GM21390 (cell line): ENCODE measurements around the gene KRT27.

Source experiments
- ATAC-seq: cut with Tn5 transposase; IDR thresholded peaks from one replicate; pipeline ENCODE4 v1.9.1; 2021; ENCODE audit not compliant: unreplicated experiment

KRT27 gene

DNA sequence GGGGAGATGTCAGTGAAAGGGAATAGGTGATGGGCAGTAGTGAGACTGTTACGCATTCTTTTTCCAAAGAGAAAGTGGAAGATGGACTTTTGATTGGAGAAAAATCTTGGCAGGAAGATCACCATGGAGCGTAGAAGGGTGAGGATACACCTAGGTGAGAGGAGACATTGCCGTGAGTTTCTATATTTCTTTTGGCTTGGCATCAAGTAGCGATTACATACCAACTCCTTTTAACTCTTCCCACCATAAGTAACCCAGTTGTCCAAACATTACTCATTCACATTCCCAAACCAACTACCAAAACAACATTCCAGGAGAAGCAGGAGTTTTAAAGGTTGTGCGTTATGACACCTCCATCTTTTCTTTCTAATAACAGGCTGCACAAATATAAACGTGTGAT lies 28.1 kb upstream of the KRT27 start:
- no peak for ATAC-seq

GRCh38 chr17:40809721-40810421 lies 27.5 kb upstream of the KRT27 start:
- no peak for ATAC-seq

DNA sequence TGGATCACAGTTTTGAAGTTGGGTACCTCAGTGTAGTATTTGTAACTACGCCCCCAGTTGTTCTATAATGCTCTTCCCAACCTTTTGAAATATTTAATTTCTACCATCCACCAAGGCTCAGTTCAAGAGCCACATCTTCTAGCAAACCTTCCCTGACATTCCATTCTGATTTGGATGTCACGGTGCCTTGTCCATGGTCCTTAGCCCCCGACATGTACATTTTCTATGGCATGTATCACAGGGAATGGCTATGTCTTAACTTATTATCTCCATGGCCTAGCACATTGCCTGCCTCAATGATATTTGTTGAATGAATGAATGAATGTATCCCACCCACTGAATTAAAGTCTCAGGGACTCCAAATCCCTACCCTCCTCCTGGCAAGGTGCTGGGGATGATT lies 23.8 kb upstream of the KRT27 start:
- ATAC-seq: no peak

- ATAC-seq: no peak
Measured at GRCh38 chr17:40803617-40804082, 21.3 kb upstream of the KRT27 start.

- ATAC-seq: no peak
Measured at GRCh38 chr17:40801157-40801556, 18.8 kb upstream of the KRT27 start.

DNA sequence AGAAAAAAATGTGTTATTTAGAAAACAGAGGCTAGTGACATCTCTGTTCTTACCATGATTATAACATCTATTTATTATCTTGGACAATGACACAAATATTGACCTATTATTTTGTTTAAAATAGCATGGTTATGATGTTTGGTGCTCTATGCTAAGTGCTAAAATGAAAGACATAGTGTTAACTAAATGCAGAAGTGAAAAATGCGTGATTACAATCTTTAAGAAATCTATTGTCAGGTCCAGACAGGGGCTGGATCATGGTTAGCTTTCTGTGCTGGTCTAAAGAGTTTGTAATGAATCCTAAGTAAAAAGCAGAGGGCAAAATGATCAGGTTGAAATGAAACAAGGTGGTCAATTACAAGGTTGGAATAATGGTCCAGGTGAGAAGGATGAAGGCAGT lies 18.0 kb upstream of the KRT27 start:
- no peak for ATAC-seq

- no peak for ATAC-seq
Measured at GRCh38 chr17:40799859-40800258, 17.5 kb upstream of the KRT27 start, which contains the start of gene KRT28. Gene KRT28 (minus strand): TSS chr17:40799959. CDS start chr17:40799893, 66 bp downstream.

- no peak for ATAC-seq
Measured at GRCh38 chr17:40796846-40797245, 14.5 kb upstream of the KRT27 start.

GRCh38 chr17:40795019-40795667 lies 12.8 kb upstream of the KRT27 start:
- no peak for ATAC-seq

DNA sequence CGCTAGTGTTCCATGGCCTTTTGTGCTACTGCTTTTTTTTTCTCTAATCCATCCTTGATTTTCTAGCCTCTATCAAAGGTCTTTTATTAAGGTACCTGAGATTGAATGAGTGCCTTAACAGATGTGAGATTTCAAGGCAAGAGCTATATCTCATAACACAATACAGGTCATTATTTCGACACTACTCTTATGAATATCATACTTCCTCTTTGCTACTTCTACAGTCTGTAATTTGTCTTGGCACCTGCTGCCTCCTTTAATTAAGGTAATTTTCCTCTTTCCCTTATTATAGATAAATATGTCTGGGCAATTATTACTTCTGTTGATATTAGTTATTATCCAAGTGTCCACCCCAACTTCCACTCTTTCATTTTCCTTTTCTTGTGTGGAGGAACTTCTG lies 12.1 kb upstream of the KRT27 start:
- ATAC-seq: no peak

DNA sequence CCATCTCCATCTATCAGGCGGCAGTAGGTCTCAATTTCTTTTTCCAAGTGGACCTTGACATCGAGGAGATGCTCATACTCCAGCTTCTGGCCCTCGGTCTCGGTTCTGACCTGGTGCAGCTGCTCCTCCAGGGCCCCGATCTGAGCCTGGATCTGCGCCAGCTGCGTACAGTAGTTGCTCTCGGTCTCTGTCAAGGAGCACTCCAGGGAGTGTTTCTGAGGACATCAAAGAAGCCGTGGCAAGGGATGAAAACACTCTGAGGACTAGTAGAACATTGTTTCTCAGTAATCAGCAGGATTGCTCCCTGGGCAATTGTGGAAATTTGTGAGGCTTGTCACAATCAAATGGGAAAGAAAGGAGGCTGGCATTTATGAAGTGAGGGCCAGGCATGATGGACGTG lies 11.5 kb upstream of the KRT27 start:
- ATAC-seq: no peak

DNA sequence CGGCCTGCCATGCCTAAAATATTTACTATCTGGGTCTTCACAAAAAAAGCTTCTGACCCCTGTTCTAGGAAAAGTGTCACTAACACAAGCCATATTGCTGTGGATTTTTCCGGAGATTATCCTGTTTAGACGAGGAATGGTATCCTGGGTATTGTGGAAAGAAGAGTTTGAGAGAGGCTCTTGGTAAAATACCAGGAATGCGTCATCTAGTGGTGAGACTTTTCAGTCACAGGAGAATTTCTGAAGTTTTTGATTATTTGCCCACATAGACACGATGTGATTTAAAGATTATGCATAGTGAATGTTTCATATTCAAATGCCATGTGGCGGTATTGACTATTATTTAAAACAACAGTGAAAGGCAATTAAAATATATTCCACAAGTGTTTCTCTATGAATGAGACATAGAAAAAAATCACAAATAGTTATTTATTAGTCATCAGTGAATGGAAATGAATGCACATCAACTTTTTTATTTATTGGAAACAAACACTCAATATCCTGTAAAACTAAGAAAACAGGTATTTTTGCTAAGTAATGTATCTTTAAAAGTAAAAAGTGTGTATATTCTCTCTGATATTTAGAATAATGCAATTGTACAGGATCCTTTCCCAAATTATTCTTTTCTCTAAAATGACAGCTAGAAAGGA lies 9.6 kb upstream of the KRT27 start:
- ATAC-seq: no peak

DNA sequence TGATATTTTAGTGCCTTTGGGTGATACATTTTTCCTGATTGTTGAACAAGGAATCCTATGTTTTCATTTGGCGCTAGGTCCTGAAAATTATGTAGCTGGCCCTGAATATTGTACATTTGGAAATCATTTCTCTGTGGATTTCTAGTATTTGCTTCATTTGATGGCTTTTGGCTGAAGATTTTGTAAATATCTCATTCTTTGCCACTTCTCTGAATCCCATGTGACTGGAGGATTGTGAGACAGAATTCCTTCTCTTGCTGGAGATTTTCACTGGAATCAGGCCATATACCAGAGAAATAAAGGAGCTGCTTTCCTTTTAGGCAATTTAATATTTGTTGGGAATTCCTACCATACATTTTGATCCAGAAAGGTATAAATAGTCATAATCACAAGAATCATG lies 8.8 kb upstream of the KRT27 start:
- ATAC-seq: no peak

GRCh38 chr17:40779181-40779909 lies 3.0 kb downstream of the KRT27 start:
- no peak for ATAC-seq

DNA sequence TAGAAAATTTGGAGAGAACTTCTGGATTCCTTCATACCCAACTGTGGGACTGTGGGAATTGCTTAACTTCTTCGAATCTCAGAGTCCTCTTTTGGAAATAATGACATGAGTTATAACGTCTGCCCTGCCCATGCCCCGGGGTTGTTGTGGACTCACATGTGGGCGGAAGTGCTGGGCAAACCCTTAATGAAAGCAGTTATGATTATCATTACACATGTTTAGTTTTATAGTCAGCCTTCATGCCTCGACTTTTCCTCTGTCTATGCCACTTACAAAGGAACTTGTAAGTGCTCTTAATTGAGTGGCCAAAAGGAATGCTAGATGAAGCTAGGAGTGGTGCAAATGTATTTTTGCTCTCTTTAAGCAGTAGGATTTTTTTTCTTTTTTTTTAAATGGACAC lies 3.9 kb downstream of the KRT27 start:
- ATAC-seq: no peak

- ATAC-seq: no peak
Measured at GRCh38 chr17:40777971-40778370, 4.4 kb downstream of the KRT27 start.

- ATAC-seq: no peak
Measured at GRCh38 chr17:40777459-40777858, 4.9 kb downstream of the KRT27 start.

GRCh38 chr17:40775945-40776344 lies 6.4 kb downstream of the KRT27 start:
- no peak for ATAC-seq

- ATAC-seq: no peak
Measured at GRCh38 chr17:40772101-40772500, 10.2 kb downstream of the KRT27 start, which contains the start of gene KRT26. Gene KRT26 (minus strand): TSS chr17:40772201. CDS start chr17:40772113, 88 bp downstream.

- no peak for ATAC-seq
Measured at GRCh38 chr17:40765657-40766056, 16.7 kb downstream of the KRT27 start.

- no peak for ATAC-seq
Measured at GRCh38 chr17:40763752-40764151, 18.6 kb downstream of the KRT27 start.
